GM12874 (cell line): ENCODE measurements around the gene TCFL5.

Experiments used
- TF ChIP-seq, protein P1 (sequence below): IDR thresholded peaks from 2 replicates; pipeline ENCODE4 v1.5.1; 2011; ENCODE audit warnings: low read depth, mild to moderate bottlenecking, control low read depth, low read length, moderate library complexity; ENCODE audit not compliant: insufficient read depth

Gene TCFL5

DNA sequence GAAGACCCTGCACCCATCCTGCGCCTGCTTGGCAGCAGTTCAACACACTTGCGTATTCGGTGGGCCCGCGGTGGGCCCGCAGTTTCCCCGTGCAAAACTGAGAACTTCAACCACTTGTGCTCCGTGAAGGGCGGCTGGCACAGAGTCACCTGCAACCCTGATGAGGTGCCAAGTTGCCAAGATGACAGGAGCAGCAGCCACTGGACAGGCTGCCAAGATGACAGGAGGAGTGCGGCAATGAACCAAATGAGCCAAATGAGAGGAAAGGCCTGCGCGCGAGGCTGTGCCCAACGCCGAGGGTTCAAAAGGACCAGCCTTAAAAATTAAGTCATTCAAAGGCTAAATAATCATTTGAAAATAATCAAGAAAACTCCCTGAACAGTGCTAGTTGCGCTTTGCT lies 44.6 kb upstream of the TCFL5 start:
- TF ChIP-seq, protein P1, sequence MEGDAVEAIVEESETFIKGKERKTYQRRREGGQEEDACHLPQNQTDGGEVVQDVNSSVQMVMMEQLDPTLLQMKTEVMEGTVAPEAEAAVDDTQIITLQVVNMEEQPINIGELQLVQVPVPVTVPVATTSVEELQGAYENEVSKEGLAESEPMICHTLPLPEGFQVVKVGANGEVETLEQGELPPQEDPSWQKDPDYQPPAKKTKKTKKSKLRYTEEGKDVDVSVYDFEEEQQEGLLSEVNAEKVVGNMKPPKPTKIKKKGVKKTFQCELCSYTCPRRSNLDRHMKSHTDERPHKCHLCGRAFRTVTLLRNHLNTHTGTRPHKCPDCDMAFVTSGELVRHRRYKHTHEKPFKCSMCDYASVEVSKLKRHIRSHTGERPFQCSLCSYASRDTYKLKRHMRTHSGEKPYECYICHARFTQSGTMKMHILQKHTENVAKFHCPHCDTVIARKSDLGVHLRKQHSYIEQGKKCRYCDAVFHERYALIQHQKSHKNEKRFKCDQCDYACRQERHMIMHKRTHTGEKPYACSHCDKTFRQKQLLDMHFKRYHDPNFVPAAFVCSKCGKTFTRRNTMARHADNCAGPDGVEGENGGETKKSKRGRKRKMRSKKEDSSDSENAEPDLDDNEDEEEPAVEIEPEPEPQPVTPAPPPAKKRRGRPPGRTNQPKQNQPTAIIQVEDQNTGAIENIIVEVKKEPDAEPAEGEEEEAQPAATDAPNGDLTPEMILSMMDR, result no peak

DNA sequence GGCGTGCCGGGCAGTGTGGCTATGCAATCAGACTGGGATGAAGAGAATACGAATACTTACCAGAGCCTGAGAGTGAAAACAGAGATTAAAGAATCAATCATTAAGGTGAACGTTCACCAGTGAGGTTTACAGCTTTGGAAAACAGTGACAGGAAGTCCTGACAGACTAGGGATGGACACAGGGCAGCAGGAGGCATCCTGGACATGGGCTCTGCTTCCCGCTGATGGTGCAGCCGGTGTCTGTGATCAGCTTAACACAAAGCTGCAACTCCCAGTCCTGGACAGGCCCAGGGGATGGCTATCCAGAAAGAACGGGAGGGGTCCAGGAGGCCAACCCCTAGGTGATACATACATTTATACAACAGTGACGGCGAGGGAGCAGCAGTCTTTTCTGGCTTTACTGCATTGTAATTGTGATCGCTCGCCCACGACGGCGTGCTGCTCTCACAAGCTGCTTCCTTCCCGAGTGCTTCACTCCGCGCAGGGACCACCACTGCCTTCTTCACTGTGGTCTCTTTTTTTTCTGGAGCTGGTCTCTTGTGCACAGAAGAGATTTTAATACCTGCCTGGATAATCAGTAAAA lies 44.0 kb upstream of the TCFL5 start:
- TF ChIP-seq, protein P1, result no peak

DNA sequence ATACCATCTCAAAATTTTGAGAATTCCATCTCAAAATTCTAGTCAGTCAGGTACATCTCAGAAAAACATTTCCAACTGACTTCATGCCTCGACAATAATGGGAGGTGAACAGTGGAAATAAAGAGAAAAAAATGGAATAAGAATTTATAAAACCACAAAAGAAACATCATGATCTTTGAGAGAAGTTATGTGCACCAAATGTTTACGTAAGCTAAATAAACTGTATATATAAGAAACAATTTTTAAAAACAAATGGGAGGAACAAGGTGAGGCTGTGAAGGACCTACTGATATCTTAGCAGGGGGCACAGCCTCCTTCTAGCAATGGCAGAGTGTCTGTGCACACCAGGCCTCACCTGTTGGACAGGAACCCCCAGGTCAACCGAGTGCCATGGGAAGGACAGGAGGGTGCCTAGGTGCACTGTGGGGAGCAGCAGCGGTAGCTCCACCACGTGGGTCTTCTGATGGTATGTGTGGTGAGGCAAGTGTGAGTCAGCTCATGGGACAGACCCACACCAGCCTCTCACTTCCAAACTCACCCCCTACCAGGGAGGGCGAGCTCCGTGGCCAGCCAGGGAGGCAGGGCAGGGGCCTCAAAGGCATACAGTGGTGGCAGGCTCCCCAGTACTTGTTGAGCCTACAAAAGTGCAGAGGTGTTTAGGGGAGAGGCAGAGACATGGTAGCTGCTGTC lies 41.4 kb upstream of the TCFL5 start:
- TF ChIP-seq, protein P1, result no peak

DNA sequence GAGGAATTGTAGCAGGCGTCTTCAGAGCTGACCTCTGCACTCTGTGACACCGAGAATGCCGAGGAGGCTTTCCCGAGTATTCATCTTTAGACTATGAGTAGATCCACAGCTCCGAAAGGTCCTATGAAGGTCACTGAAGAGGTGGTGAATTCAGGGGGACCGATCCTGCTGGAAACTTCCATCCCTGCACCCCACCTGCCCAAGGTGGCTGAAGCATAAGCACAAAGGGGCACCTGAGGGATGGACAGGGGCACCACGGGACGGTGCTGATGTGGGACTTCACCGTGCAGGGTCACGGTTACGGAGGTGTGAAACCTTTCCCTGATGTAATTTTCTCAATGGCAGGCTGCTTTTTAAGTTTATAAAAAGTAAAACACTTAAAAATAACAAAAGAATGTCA lies 40.3 kb upstream of the TCFL5 start:
- TF ChIP-seq, protein P1, result no peak

DNA sequence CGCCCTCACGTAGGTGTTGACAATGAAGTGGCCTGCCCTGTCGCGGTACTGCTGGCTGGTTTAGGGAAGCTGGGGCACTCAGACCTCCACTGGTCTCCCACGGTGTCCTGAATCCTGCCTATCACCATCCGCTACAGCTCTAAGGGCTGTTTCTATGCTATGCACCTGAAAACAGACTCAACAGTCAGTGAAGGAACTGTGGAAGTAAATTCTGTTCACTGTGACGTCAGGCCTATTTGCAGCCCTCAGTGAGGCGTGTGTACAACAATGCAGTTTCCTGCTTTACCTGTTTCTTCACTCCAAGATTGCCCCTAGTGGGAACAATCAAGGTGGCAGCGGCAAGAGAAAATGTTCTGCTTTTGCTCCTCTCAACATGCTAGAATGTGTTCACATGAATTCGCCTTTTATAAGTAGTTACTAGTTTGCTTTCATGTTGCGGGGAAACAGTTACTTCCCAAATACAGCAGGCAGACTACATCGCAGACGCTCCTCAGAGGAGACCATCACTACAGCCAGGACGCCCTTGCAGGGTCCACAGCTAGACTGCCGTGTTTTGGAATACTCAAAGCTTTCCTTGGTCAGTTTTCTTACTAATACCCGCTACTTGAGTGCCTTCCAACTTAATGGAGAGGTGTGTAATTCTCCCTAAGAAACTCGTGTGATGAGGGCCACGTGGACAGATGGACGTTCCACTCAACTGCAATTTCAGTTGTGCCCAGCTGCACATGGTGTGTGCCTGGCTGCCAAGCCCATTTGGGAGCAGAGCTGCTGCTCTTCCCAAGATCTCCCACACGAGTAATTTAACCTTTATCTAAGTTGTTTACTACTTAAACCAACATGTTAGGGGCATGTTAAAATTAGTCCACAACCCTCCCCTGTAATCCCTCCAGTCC lies 39.3 kb upstream of the TCFL5 start:
- TF ChIP-seq, protein P1, result no peak

DNA sequence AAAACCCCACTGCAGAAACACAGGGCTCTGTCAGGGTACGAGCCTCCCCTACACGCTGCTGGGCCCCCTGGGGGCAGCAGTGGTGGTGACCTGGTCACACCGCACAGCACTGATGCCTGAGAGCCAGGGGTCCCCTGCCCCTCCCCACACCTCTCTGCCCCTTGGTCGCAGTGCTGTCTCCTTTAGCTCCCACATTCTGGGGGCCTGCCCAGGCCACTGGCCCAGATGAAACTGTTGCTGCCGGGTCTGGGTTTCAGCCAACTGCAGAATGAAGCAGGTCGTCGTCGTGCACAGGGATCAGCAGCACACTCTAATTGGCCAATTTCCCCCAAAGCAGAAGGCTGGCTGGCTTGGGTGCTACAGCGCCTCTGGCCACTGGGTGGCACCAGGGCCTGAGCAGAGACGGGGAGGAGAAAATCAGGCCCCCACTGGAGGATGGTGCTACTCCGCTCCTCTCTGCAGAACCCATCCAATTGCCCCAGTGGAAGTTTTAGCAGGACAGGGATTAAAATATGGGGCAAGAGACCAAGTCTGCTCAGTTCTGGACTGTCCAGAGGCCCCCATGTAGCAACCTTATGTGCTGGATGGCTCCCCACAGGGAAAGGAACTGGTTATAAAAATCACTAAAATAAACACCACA lies 38.5 kb upstream of the TCFL5 start:
- TF ChIP-seq, protein P1, result peak; percentile 97

DNA sequence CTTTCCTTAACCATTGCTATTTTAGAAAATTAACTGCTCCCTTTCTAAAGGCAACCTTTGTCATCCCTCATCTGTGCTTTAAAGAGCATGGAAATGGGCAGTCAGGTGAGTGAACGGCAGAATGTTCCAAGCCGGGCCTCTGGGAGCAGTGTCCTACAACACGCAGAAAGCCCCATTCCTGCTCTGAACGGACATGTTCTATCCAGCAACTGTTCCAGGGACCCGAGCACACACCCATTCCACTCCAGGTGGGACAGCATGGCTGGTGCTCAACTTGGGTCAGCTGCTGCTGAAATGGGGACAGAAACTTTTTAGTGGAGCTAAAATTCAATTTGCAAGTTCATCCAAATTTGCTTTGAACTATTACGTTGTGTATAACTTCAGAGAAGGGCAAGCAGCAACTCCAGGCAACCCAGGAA lies 38.0 kb upstream of the TCFL5 start:
- TF ChIP-seq, protein P1, result no peak
